HG03103 (cell line): Measurements from ENCODE around the gene BCDIN3D.

Source experiments
- ATAC-seq: cut with Tn5 transposase; IDR thresholded peaks from one replicate; pipeline ENCODE4 v1.9.1; 2021; ENCODE audit warnings: low read depth; ENCODE audit not compliant: unreplicated experiment

BCDIN3D gene

DNA sequence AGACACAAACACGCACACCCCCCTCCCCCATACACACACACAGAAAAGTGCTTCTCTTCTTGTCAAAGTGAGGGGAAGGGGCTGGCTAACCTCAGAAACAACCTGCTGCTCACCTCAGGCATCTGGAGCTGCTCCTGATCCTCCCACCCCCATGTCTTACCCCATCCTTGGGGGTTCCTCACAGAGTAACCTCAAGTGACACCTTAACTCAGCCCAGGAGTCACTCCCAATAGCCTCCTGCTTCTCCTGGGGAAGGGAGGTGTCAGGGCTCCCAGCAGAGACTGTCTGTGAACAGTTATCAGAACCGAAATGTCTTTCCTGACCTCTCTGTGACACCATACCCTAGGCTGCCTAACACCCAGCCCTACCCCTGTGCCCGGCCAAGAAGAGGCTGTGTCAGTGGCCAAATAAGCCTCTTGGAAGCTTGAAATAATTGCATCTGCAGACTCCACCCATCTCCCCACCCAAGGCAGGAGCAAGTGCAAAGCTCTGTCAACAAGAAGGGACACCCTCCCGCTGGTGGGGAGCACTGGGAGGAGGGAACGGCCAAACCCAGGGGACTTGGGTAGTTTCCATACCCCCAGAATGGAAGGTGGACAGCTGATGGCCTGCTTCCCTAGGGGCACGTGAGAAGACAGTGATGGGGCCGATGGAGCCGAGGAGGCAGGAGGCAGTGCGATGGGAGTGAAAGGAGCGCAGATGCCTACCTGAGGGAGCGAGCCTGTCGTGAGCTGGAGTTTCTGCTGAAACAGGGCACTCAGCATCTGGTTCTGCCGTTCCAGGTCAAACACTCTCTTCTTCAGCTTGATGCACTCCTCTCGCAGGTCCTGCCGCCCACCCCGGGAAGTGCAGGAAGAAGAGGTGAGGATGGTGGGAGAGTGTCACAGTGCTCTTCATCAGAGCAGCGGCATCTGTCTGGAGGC, 41.5 kb downstream of the BCDIN3D start:
- ATAC-seq: no peak

DNA sequence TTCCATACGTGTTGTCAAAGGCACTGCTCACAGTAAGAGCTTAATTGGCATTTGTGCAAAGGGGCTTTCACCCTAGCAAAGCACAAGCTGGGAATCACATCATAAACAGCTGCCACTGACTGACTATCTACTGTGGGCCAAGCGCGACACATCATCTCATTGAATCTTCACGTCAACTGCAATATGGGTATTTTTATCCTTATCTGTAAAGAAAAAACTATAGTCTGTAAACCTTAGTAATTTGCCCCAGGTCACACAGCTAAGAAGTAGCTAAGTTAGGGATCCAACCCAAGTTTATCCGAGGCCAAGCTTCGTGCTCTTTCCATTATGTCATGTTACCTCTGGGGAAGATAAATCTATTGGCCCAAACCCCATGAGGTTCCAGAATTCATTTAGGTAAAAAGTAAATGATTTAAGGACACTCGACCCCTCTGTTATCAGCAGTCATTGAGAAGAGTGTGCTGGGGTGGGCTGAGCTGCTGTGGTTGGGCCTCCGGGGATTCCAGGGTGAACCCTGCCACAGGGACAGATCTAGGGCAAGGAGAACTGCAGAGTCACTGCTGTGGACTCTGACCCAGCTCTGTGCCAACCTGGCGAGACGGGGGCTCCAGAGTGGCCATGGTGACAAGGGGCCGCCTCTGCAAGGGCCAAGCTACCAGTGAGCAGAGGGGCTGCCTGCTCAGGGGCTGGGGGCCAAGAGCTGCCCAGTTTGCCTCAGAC, 42.3 kb downstream of the BCDIN3D start:
- no peak for ATAC-seq

DNA sequence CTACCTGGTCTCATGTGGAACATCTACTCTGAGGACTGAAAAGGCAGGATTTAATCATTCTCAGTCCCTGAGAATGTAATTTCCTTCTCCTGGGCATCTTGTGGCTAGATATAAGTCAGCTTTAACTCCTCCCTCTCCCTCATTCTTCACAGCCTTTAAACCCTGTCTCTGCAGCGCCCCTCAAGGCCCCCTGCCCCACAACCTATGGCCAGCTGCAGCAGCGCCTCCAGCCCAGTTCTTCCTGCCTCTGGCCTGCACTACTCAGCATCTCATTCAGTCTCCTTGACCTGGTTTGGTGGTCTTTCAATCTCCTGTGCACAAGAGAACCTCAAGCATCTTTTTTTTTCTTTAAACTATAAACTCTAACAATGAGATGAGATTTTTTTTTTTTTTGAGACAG, 44.0 kb downstream of the BCDIN3D start:
- no peak for ATAC-seq

DNA sequence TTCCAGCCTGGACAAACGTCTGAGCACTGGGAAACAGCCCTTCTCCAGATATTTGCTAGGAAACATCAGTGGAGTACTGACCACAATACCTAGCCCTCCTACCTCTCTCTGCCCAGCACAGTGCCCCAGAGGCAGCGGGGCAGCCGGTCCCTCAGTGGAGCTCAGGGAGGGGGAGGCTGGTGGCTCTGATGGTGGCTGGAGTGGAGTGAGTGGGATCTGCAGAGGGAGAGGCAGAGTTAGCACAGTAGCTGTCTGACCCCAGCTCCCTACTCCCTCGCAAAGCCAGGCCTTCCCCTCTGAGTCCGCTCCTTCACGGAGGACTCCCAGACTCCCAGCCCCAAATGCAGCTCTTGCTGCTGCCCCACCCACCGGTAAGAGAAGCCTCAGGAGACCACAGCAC, 44.7 kb downstream of the BCDIN3D start:
- no peak for ATAC-seq

DNA sequence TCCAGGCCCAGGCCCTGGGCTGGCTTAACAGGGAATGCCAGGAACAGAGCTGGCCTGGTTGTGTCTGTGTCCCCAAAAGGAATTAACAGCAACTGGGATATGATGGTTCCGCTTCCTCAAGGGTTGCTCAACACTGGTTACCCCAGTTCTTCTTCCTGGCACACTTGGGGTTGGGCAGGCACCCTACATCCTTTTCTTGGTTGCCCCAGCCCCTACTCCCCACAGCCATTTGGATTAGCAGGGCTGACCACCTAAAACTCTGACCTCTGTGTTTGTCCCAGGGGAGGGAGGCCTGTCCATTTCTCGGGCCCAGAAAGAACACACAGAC, 45.5 kb downstream of the BCDIN3D start:
- no peak for ATAC-seq

DNA sequence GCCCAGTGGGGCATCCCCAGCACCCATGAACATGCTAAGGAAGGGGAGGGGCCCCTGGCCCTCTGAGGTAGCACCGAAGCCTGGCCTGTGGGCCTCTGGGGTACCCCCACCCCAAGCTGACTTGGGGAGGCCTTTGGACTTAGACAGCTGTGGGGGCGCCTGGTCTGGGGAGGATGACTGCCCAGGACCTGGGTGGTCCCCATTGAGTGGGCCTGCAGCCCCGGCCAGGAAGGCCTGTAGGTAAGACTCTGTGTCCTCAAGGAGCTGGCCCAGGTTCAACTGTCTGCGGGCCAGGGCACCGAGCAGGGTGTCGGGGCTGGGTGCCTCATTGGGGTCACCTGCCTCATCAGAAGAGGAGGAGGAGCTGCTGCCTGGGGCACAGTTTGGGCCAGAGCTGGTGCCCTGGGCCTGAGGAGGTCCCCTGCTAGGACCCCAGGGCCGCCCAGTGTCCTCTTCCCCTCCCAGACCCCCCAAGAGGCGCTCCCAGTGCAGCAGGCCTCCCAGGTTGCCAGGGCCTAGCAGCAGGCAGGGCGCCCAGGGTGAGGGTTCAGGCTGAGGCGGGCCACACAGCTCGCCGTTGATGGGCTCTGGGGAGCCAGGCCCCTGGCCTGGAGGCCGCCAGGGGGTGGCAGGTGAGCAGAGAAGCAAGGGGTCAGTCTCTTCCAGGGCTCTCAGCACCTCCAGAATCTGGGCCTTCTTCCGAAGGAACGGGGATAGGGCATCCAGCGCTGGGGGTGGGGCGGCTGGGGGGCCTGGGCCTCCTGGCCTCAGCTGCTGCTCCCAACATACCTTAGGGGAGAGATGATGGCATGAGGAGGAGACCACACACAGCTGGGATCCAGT, 46.1 kb downstream of the BCDIN3D start:
- no peak for ATAC-seq

DNA sequence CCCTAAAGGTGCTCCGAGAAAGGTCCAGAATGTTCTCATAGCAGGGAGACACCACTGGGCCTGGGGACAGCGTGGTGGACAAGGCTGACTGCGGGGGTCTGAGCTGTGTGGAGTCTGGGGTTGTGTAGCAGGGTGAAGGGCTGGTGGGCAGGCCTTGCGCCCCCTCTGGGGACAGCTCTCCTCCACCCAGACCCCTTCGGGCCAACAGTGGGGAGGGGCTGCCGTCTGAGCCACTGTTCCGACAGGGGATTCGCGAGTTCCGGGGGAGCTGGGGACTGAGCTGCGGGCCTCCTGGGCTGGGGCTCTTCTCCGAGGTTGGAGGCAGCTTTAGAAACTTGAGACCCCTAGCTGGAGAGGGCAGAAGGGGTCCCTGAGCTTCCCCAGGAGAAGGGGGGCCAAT, 46.8 kb downstream of the BCDIN3D start:
- ATAC-seq: no peak

DNA sequence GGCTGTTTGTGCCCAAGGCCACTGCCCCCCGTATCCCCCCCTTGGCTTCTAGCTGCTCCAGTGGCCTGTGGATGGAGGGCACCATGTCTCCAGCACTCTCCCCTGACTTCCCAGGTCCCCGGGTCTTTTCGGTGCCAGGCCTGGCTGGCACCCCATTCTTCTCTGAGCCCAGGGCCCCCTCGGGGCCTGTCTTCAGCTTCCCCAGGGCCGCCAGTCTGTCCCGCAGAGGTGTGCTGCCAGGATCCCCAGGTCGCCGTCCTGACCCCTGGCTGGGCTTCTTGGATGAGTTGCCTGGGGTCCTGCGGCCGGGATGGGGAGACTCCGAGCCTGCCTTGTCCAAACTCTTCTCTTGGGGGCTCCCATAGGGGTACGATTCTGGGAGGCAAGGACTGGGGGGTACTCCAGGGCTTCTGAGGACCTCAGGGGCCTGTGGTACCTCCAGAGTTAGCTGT, 47.2 kb downstream of the BCDIN3D start:
- ATAC-seq: no peak

DNA sequence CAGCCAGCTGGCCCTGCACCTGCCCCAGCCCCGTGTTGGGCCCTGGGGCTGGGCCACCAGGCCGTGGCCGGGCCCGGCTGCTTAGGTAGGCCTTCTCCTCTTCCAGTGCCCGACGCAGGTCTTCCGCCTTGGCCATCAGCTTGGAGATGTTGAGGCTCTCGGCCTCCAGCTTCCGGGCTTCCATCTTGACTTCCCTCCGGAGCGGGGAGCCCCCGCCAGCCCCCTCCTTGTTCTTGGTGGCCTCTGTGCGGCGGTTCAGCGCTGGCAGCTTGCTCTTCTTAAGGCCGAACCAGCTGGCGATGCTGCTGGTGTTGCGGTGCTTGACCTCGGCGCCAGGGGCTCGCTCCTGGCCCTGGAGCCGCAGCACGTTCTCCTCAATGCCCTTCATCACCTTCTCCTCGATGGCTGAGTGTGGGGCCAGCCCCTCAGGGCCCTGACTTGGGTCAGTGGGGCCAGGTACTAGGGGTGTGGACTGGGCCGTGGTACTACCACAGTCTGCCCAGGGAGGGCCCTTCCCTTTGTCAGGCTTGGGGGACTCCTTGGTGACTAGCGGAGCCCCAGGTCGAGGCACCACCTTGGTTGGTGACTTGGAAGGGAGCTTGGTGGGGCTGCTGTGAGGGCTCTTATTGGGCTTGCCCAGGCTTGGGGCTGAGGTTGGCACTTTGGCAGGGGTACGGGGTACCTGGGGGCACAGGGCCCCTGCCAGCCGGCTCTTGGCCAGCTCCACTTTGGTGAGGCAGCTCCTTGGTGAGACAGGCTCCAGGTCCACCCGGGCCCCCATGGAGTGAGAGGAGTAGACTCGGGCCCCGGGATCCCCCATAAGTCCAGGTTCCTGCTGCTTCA, 47.9 kb downstream of the BCDIN3D start:
- no peak for ATAC-seq

DNA sequence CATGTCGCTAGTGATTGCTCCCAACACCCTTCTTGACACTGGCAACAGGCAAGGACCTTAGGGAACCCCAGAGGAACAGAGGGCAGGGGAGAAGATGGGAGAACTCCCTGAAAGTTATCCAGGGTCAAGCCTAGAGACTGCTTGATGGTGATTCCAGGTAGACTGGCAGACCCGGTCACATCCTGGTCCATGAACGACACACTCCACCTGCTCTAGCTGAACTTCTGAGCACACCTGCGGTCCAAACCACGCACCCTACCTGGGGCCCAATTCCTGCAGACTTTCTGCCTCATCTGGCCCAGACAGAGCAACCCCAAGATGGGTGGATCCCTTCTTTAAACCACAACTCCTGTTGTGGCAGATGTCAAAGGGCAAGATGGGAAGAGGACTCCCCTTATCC, 48.9 kb downstream of the BCDIN3D start:
- no peak for ATAC-seq

DNA sequence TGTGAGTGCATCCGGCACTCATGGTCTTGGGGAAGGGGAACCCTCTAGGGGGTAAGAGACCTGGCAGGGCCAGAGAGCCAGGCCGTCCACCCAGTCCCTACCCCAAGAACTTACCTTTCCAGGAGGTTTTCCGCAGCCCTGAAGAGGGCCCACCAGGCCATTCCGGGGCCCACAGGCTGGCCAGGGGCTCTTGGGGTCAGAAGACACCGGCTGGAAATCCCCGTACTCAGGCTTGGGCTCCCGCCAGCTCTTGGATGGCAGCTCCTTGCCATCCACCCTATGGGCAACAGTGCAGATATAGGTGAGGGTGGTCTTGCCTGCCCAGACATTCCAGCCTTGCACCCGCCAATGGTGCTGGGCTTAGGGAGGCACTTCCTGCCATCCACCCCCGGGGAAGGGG, 49.3 kb downstream of the BCDIN3D start:
- no peak for ATAC-seq

DNA sequence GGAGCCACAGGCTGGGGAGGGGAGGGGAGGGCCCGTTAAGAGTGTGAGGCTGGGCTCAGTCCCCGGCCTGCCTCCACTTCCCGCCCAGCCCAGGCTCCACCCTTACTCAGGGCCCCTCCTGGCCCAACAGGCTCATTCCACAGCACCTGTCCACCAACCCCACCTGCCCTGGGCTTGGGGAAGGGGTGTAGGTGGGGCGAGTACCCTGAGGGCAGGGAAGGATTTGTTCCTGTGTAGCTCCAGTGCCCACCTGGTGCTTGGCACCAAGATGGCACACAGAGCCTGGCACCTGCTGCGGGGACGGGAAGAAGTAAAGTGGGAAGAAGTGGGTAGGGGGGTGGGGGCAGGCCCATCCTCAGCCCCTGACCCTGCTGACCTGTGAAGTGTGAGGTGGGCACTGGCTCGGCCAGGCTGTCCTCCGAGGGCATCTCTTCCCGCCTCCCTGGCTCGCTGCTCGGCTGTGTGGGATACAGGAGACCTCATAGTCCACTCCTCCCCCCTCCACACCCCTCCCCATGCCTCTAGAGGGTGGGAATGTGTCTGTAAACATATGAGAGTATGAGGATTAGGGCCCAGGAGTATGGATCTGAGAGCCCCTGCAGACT, 49.8 kb downstream of the BCDIN3D start:
- ATAC-seq: no peak

DNA sequence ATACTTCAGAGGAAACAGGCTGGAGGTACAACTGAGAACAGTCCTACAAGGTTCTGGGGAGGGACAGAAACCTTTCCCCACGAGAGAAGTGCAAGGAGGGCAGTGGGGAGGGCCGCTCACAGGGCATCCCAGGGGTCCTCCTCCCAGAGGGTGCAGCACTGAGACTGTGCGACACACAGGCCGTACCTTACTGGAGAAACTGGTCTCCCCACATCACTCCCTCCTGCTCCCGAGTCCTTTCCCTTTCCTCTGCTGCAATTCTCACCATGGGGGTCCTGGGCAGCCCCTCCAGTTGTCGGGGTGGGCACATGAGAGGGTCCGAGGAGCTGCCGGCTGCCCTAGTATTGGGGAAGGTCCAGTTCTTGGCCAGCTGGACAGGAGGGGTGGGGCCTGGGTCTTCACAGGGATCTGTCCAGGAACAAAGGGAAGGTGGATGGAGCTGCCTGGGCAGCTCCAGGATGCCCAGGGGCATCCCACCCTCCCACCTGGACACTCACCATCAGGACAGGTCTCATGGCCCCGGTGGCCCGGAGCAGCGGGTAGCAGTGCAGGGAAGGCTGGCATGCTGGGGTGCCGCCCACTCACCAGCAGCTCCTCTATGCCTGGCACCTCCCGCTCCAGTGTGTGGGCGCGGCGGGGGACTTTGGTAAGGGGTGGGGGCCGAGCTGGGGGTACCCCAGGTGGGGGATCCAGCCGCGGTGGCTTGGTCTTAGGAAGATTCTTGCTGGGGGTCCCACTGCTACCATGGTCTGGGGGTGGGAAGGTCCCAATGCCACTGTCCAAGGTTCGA, 50.5 kb downstream of the BCDIN3D start:
- no peak for ATAC-seq

DNA sequence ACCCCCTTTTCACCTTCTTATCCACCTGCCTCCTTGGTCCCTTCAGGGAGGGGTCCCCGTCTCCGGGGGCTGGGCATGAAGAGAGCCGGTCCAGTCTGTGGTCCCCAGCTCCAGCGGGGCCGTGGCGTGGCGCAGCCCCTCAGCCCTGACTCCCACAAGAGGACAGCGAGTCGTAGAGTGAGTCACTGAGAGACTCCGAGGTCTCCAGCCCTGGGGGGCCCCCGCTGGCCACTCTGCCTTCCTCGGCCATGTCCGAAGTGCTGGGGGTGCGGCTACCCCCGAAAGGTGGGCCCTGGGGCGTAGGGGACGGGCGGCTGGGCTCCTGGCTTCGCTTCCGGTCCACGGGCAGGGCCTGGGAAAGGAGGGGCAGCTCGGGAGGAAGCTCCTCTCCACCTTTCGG, 51.2 kb downstream of the BCDIN3D start:
- ATAC-seq: no peak

DNA sequence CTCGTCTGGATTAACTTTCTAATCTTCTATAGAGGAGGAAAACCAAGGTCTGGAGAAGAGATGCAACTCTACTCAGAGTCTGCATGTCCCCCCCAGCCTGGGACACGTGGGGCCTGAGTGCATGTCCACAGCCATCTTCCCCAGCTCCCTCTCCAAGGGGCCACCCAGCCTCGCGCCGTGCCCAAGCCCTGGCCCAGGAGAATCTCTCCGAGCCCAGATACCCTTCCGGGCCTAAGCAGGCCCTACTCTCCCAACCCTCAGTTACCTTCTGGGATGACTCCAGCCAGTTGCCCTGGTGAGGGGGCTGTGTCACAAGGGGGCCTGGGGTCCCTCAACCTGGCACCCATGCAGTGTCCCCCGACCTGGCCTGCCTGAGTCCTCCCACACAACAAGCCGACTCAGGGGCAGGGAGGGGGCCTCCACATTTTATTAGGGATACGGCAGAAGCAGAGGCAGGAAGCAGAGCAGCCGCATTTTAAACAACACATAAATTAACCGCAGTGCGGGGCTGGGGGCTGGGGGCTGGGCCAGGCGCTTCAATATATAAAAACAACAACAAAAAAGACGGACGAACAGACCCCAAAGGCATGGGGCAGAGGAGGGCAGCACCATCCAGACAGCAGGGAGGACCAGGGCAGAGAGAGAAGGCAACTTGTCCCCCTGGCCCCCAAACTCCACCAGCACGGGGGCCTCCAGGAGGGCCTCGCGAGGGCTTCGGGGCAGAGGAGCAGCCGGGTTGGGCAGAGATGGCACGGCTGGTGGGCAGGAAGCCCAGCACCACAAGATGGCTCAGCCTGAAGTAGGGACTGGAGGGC, 52.0 kb downstream of the BCDIN3D start:
- no peak for ATAC-seq

DNA sequence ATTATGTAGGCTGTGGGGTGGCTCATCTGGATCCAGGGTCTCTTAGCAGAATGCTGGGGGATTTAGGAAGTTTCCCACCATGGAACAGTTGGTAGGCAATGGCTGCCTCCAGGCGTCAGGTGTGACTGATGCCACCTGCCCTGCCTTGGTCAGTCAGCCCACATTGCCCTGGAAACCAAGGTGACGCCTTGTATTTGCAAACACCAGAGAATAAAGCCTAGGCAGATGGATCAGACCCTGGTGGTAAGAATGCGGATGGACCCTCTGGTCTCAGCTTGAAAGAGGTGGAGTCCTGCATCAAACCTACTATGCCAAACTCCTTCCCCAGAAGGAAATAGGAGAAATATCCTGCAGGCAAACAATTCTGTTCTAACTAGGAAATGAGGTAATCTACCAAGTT, 52.9 kb downstream of the BCDIN3D start:
- no peak for ATAC-seq

DNA sequence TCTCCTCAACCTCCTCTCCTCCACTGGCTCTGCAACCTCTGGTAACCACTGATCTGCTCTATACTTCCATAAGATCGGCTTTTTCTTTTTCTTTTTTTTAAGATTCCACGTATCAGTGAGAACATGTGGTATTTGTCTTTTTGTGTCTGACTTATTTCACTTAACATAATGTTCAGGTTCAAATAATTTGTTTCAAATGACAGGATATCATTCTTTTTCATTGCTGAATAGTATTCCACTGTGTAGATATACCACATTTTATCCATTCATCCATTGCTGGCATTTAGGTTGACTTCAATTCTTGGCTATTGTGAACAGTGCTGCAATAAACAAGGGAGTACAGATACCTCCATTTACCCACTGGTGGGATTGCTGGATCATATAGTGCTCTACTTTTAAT, 55.2 kb downstream of the BCDIN3D start:
- ATAC-seq: no peak
